K562 (cell line): ENCODE measurements around the gene IL1R1. TPM values are rescaled to one million over a fixed set of nuclear protein-coding genes. Genes with fewer than 3 reads are reported as not detected.

Source experiments
- ATAC-seq: fragments of 200-7000 bp; cut with Tn5 transposase; 3 replicates; pipeline ENCODE4 v1.9.1; 2020; ENCODE audit warnings: moderate library complexity
- BruUV-seq: library from RNA; stranded (reverse); fragments of 400-500 nt; replicated peaks from 2 replicates; lab custom pipeline; 2021; lab: Mats Ljungman, UMichigan
- CTCF ChIA-PET: fragments of 300-600 bp; formaldehyde crosslinking; extraction: SDS; loops from one replicate; lab custom pipeline; 2021; ENCODE audit warnings: low intra/inter-chr PET ratio; lab: Yijun Ruan, JAX
- POLR2A ChIA-PET: fragments of 300-600, 350-650 bp; sonication (Branson Sonifier 250); formaldehyde crosslinking; extraction: SDS; loops from one replicate; lab custom pipeline; 2021; ENCODE audit warnings: antibody characterized with exemption, inconsistent platforms; lab: Yijun Ruan, JAX
- DNase-seq, 4 experiments: peaks; one replicate each; pipeline versions ENCODE4 v3.0.0 to v3.0.0-alpha.2; 2011 to 2018; ENCODE audit warnings: low spot score in 3 of 4, mixed read lengths in 3 of 4; ENCODE audit errors: extremely low read depth in 1 of 4
- FAIRE-seq: peaks from 2 replicates; lab custom pipeline; 2011; peaks lifted over from hg19 to GRCh38; lab: Jason Lieb, UNC
- H2AFZ ChIP-seq: 2 replicates; pipeline ENCODE4 v1.6.0; 2011; ENCODE audit warnings: low read depth, low read length, control low read depth, inconsistent platforms
- H3K27ac ChIP-seq: fragments of 200-600 bp; 3 replicates; pipeline ENCODE4 v1.8.0; 2011; ENCODE audit warnings: low read depth, mild to moderate bottlenecking, control low read depth, inconsistent platforms, low read length, moderate library complexity, mixed read lengths; ENCODE audit errors: extremely low read depth
- H3K27me3 ChIP-seq, 2 experiments: fragments of 300-600 bp in 1 of 2; 2 replicates in 1 of 2; 3 replicates in 1 of 2; pipeline versions ENCODE4 v1.6.0 to v1.8.0; 2011; ENCODE audit warnings: inconsistent platforms in 2 of 2, low read length in 2 of 2, mild to moderate bottlenecking in 1 of 2, mixed read lengths in 1 of 2, moderate library complexity in 1 of 2; ENCODE audit not compliant: control insufficient read depth in 2 of 2, insufficient read depth in 2 of 2
- H3K36me3 ChIP-seq: fragments of 300-600 bp; 3 replicates; pipeline ENCODE4 v1.8.0; 2011; ENCODE audit warnings: mild to moderate bottlenecking, low read length, inconsistent platforms; ENCODE audit not compliant: control insufficient read depth, insufficient read depth
- H3K4me1 ChIP-seq, 2 experiments: fragments of 200-600 bp in 1 of 2; replicated peaks in 1 of 2; 2 replicates in 1 of 2; 3 replicates in 1 of 2; pipeline versions ENCODE4 v1.5.1 to v1.8.0; 2011; ENCODE audit warnings: inconsistent platforms in 2 of 2, low read length in 2 of 2, mild to moderate bottlenecking in 1 of 2, mixed read lengths in 1 of 2, moderate library complexity in 1 of 2; ENCODE audit not compliant: control insufficient read depth in 2 of 2, insufficient read depth in 2 of 2
- H3K4me2 ChIP-seq: 2 replicates; pipeline ENCODE4 v1.6.1; 2011; ENCODE audit warnings: low read length, control low read depth, inconsistent platforms, mixed read lengths; ENCODE audit not compliant: insufficient read depth
- H3K4me3 ChIP-seq: fragments of 200-600 bp; sonication (generic), shearing (Covaris generic); 2 replicates; pipeline ENCODE4 v1.5.1; 2016; ENCODE audit warnings: control low read depth, inconsistent platforms
- H3K79me2 ChIP-seq: fragments of 200-600 bp; 3 replicates; pipeline ENCODE4 v1.8.0; 2011; ENCODE audit warnings: low read length, inconsistent platforms; ENCODE audit not compliant: control insufficient read depth, insufficient read depth
- H3K9ac ChIP-seq, 2 experiments: 2 replicates each; pipeline versions ENCODE4 v1.6.0 to v1.6.1; 2011; ENCODE audit warnings: low read depth in 2 of 2, low read length in 2 of 2, control low read depth in 1 of 2, inconsistent platforms in 1 of 2, mild to moderate bottlenecking in 1 of 2, mixed read lengths in 1 of 2; ENCODE audit not compliant: insufficient read depth in 1 of 2
- H3K9me1 ChIP-seq: one replicate; pipeline ENCODE4 v1.6.0; 2011; ENCODE audit warnings: inconsistent platforms, mild to moderate bottlenecking, low read length, moderate library complexity; ENCODE audit not compliant: control insufficient read depth, insufficient read depth
- H3K9me3 ChIP-seq: replicated peaks from 2 replicates; pipeline ENCODE4 v1.5.1; 2011; ENCODE audit warnings: low read depth, low read length, inconsistent platforms; ENCODE audit not compliant: control insufficient read depth, insufficient read depth
- H4K20me1 ChIP-seq: replicated peaks from 2 replicates; pipeline ENCODE4 v1.6.1; 2011; ENCODE audit warnings: low read length, inconsistent platforms, mixed read lengths; ENCODE audit not compliant: control insufficient read depth, insufficient read depth
- ATF6 ChIP-seq: sonication (generic); formaldehyde crosslinking; IDR thresholded peaks from 2 replicates; pipeline ENCODE4 v1.4.0; 2020; ENCODE audit warnings: mild to moderate bottlenecking, missing genetic modification reagents
- CBFB ChIP-seq: sonication (generic); formaldehyde crosslinking; IDR thresholded peaks from 2 replicates; pipeline ENCODE4 v1.4.0; 2020; ENCODE audit warnings: mild to moderate bottlenecking, missing genetic modification reagents
- CGGBP1 ChIP-seq: fragments of 250-450 bp; sonication (Bioruptor Pico); IDR thresholded peaks from 2 replicates; pipeline ENCODE4 v1.9.0; 2021; ENCODE audit warnings: mild to moderate bottlenecking
- EP300 ChIP-seq: IDR thresholded peaks from 2 replicates; pipeline ENCODE4 v1.6.1; 2012; ENCODE audit warnings: low read length, improper control_type of control experiment
- ETV1 ChIP-seq: fragments of 450-650 bp; conservative IDR thresholded peaks from 2 replicates; pipeline ENCODE4 v1.6.1; 2016; ENCODE audit warnings: missing genetic modification characterization, control low read depth, low read depth, missing compliant biosample characterization
- HMBOX1 ChIP-seq: sonication (generic); IDR thresholded peaks from 2 replicates; pipeline ENCODE4 v1.6.1; 2016
- POLR2G ChIP-seq: fragments of 200-400 bp; formaldehyde crosslinking; IDR thresholded peaks from 2 replicates; pipeline ENCODE4 v1.6.1; 2017; ENCODE audit warnings: low read depth, mild to moderate bottlenecking, antibody characterized with exemption, low read length, moderate library complexity
- RBM22 ChIP-seq: fragments of 200-400 bp; formaldehyde crosslinking; IDR thresholded peaks from 2 replicates; pipeline ENCODE4 v1.6.1; 2018; ENCODE audit warnings: low read length, low read depth; ENCODE audit not compliant: poor library complexity, severe bottlenecking
- ZEB2 ChIP-seq: fragments of 450-650 bp; IDR thresholded peaks from 2 replicates; pipeline ENCODE4 v1.6.1; 2016
- ZFP36 ChIP-seq: fragments of 150-350 bp; IDR thresholded peaks from 2 replicates; pipeline ENCODE4 v1.6.1; 2018; ENCODE audit warnings: low read length, low read depth; ENCODE audit not compliant: partially characterized antibody
- ZNF212 ChIP-seq: fragments of 450-650 bp; formaldehyde crosslinking; IDR thresholded peaks from 2 replicates; pipeline ENCODE4 v1.4.0; 2020; ENCODE audit warnings: mild to moderate bottlenecking
- ZNF253 ChIP-seq: fragments of 250-450 bp; sonication (Bioruptor Pico); conservative IDR thresholded peaks from 2 replicates; pipeline ENCODE4 v1.6.1; 2021; ENCODE audit warnings: mild to moderate bottlenecking
- ZNF589 ChIP-seq: fragments of 200-800 bp; sonication (Bioruptor generic); IDR thresholded peaks from 2 replicates; pipeline ENCODE4 v1.6.1; 2016; ENCODE audit warnings: low read depth, missing genetic modification characterization, missing compliant biosample characterization
- ZNF696 ChIP-seq: fragments of 250-450 bp; sonication (Bioruptor Pico); conservative IDR thresholded peaks from 2 replicates; pipeline ENCODE4 v1.4.0; 2020; ENCODE audit warnings: mild to moderate bottlenecking, moderate library complexity
- WGBS: fragments of 100-300 bp; shearing (Covaris generic); methylation state at CpG from one replicate; pipeline ENCODE4 v1.1.6; 2016; ENCODE audit warnings: low coverage, mixed read lengths; ENCODE audit not compliant: insufficient coverage; ENCODE audit errors: missing lambda C conversion rate; 5-methylcytosine and 5-hydroxymethylcytosine counted together
- in situ Hi-C: fragments of 300-500 bp; cut with MboI; formaldehyde crosslinking; loops from 4 replicates; pipeline ENCODE4 v1.15.0; 2018; ENCODE audit warnings: inconsistent platforms, mixed read lengths
- intact Hi-C: fragments of 100-400 bp; cut with micrococcal nuclease; formaldehyde crosslinking; loops from 2 replicates; pipeline ENCODE4 v1.14.2; 2022
- polyA plus RNA-seq, 8 experiments: library from polyadenylated mRNA; depleted of rRNA in 4 of 8; stranded (reverse) in 5 of 8; unstranded in 3 of 8; fragments of >200 nt; fragmentation: Nextera tagmentation in 2 of 8; fragmentation: Illumina TruSeq in 1 of 8; extraction: Ambion mirVana in 2 of 8; extraction: Trizol in 1 of 8; gene quantifications; 2 replicates each; pipeline versions ENCODE4 v1.2.1 to v1.2.3, GENCODE V29; 2011 to 2014; ENCODE audit warnings: inconsistent platforms in 1 of 8, missing spikeins in 1 of 8
- total RNA-seq, 7 experiments: library from RNA; depleted of rRNA in 6 of 7; stranded (reverse); fragments of >200 nt in 6 of 7; fragmentation: Illumina TruSeq in 2 of 7; extraction: Trizol in 2 of 7; gene quantifications; 2 replicates each; pipeline versions ENCODE4 v1.2.1 to v1.2.3, GENCODE V29; 2011 to 2021; ENCODE audit warnings: low replicate concordance in 1 of 7
- TF ChIP-seq, protein P1 (sequence below): fragments of 450-650 bp; IDR thresholded peaks from 2 replicates; pipeline ENCODE4 v1.6.1; 2018; ENCODE audit warnings: mild to moderate bottlenecking, low read depth; ENCODE audit not compliant: partially characterized antibody

Gene IL1R1
- total and polyA plus RNA-seq, 9 of the 15 experiments (the other 6 are each of a cell fraction or from before 2014, with no cell fraction given) = 0.81 to 3.9 (median 1.6) TPM

DNA sequence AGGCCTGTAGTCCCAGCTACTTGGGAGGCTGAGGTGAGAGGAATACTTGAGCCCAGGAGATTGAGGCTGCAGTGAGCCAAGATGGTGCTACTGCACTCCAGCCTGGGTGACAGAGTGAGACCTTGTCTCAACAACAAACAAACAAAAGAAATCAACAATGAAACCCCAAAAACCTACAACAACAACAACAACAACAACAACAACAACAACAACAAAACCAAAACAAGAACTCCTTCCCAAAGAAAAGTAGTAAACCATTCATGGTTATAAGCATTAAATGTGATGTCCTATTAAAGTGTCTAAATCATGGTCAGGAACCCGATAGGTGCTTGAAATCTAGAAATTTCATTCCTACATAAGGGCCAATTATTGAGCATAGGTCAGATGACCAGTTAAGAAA is 13.5 kb upstream of the IL1R1 start:
- ChIA-PET POLR2A (no interaction called here), CTCF (no interaction called here)
- ATAC-seq (no peak), FAIRE-seq (no peak), DNase-seq (no peak)
- intact Hi-C loops = no loop called here
- Histone ChIP-seq H3K36me3 (no peaks in the 10 kb centered on the region), H3K79me2 (no peaks in the 10 kb centered on the region), H3K4me1 (no peaks in the 10 kb centered on the region), H3K9ac (no peak overlapping the region), H3K4me3 (no peak overlapping the region), H3K4me2 (no peak overlapping the region), H3K27ac (no peak overlapping the region), H3K9me3 (no peaks in the 10 kb centered on the region), H4K20me1 (no peaks in the 10 kb centered on the region), H3K9me1 (no peaks in the 10 kb centered on the region), H3K27me3 (no peaks in the 10 kb centered on the region), H2AFZ (no peak overlapping the region)
- in situ Hi-C loops = no loop called here
- no TSS peak for BruUV-seq
- 33% methylated on average over 1 of the region's 1 CpG for WGBS
- TF ChIP-seq CGGBP1 (CRISPR knock-in tag) (no peak), ATF6 (CRISPR knock-in tag) (no peak), ZFP36 (no peak), HMBOX1 (no peak), ZNF589 (CRISPR knock-in tag) (no peak), RBM22 (no peak), EP300 (no peak), ZNF212 (CRISPR knock-in tag) (no peak), ETV1 (no peak), POLR2G (no peak), ZNF696 (CRISPR knock-in tag) (no peak), CBFB (CRISPR knock-in tag) (no peak), ZEB2 (no peak), ZNF253 (CRISPR knock-in tag) (no peak)
- TF ChIP-seq, protein P1, sequence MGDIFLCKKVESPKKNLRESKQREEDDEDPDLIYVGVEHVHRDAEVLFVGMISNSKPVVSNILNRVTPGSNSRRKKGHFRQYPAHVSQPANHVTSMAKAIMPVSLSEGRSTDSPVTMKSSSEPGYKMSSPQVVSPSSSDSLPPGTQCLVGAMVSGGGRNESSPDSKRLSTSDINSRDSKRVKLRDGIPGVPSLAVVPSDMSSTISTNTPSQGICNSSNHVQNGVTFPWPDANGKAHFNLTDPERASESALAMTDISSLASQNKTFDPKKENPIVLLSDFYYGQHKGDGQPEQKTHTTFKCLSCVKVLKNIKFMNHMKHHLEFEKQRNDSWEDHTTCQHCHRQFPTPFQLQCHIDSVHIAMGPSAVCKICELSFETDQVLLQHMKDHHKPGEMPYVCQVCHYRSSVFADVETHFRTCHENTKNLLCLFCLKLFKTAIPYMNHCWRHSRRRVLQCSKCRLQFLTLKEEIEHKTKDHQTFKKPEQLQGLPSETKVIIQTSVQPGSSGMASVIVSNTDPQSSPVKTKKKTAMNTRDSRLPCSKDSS = no peak
